PFSK-1 (cell line): Measurements from ENCODE around the gene IL18.

ENCODE experiments used
- FOXP2 ChIP-seq: optimal IDR thresholded peaks from 2 replicates; pipeline ENCODE3; 2011; ENCODE audit warnings: borderline replicate concordance, control low read depth, inconsistent platforms; ENCODE audit not compliant: insufficient read depth; ENCODE audit errors: extremely low read length, extremely low read depth
- POLR2AphosphoS5 ChIP-seq: IDR thresholded peaks from 2 replicates; pipeline ENCODE4 v1.6.1; 2012; ENCODE audit warnings: low read depth, mild to moderate bottlenecking, control low read depth, low read length, moderate library complexity
- SIN3A ChIP-seq: IDR thresholded peaks from 2 replicates; pipeline ENCODE4 v1.6.1; 2012; ENCODE audit warnings: mild to moderate bottlenecking, low read length, moderate library complexity, borderline replicate concordance; ENCODE audit not compliant: insufficient read depth
- TAF1 ChIP-seq: IDR thresholded peaks from 2 replicates; pipeline ENCODE4 v1.6.1; 2012; ENCODE audit warnings: low read length, control low read depth, borderline replicate concordance; ENCODE audit not compliant: insufficient read depth
- TF ChIP-seq, protein P1 (sequence below), 2 experiments: IDR thresholded peaks; 2 replicates each; pipeline versions ENCODE4 v1.6.1 to v1.8.0; 2011 to 2012; ENCODE audit warnings: low read depth in 2 of 2, low read length in 2 of 2, control low read depth in 1 of 2, inconsistent platforms in 1 of 2, mild to moderate bottlenecking in 1 of 2, moderate library complexity in 1 of 2; ENCODE audit not compliant: insufficient read depth in 1 of 2

IL18 gene

DNA sequence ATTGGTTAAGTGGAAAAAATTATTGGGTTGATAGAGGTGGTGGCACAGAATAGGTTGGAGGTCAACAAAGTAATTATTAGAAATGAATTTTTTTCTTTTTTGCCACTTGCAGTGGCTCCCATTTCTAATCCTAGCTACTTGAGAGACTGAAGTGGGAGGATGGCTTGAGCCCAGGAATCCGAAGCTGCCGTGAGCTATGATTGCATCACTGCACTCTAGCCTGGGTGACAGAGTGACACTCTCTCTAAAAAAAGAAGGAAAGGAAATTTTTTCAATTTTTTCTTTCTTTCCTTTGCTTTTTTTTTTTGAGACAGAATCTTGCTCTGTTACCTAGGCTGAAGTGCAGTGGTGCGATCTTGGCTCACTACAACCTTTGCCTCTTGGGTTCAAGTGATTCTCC, 9.3 kb upstream of the IL18 start:
- TF ChIP-seq SIN3A: no peak
- TF ChIP-seq TAF1: no peak
- no peak for TF ChIP-seq FOXP2
- TF ChIP-seq POLR2AphosphoS5: no peak
- TF ChIP-seq, protein P1, sequence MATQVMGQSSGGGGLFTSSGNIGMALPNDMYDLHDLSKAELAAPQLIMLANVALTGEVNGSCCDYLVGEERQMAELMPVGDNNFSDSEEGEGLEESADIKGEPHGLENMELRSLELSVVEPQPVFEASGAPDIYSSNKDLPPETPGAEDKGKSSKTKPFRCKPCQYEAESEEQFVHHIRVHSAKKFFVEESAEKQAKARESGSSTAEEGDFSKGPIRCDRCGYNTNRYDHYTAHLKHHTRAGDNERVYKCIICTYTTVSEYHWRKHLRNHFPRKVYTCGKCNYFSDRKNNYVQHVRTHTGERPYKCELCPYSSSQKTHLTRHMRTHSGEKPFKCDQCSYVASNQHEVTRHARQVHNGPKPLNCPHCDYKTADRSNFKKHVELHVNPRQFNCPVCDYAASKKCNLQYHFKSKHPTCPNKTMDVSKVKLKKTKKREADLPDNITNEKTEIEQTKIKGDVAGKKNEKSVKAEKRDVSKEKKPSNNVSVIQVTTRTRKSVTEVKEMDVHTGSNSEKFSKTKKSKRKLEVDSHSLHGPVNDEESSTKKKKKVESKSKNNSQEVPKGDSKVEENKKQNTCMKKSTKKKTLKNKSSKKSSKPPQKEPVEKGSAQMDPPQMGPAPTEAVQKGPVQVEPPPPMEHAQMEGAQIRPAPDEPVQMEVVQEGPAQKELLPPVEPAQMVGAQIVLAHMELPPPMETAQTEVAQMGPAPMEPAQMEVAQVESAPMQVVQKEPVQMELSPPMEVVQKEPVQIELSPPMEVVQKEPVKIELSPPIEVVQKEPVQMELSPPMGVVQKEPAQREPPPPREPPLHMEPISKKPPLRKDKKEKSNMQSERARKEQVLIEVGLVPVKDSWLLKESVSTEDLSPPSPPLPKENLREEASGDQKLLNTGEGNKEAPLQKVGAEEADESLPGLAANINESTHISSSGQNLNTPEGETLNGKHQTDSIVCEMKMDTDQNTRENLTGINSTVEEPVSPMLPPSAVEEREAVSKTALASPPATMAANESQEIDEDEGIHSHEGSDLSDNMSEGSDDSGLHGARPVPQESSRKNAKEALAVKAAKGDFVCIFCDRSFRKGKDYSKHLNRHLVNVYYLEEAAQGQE (IDR thresholded peaks at IDR 0.05; ENCODE audit: insufficient read depth in 1 of 2, low read depth in 2 of 2, low read length in 2 of 2): no peak

DNA sequence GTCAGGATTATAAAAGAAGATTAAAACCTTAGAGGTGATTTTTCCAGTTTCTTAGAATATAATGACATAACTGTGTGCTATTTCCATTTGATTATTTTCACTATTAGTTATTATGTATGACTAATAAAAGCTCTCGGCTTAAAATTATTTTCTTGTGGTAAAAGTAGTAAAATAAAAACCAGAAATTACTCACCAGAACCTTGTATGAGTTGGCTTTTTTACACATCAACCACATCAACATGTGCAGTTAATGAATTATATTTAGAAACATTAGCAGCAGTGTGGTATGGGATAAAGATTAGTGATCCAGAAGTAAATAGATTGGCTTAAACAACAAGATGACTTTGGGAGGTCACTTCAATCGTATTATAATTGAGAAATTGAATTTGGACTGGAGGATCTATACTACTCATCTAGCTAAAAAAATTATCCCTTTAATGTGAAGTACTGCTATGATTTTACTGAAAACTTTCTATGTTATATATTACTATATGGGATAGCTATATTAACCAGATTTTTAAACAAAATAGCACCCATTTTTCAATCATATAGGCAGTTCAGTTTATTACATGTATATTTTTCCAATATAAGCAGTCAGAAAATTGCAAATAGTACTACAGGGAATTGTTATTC, 8.6 kb upstream of the IL18 start:
- TF ChIP-seq TAF1 (no peak), FOXP2 (no peak), POLR2AphosphoS5 (no peak), SIN3A (no peak)
- TF ChIP-seq, protein P1 (IDR thresholded peaks at IDR 0.05; ENCODE audit: insufficient read depth in 1 of 2, low read depth in 2 of 2, low read length in 2 of 2): no peak

DNA sequence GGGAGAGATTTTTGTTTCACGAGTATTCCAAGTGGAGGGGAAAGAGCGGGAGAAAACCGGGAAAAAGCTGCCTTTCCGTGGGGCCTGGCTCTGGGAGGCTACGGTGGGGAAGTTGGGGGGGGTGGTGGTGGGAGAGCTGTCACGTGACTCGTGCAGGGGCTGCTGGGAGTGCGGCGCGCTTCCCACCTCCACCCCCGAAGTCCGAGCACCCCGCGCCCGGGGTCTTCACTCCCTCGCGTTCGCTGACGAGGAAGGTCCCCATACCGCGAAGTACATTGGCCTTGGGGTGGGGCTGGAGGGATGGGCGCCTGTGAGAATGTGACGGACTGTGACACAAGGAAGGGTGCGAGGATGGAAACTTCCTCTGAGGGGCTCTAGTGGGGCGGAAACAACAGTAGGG, 3.3 kb upstream of the IL18 start, which contains the start of gene TEX12:
Gene TEX12 (plus strand): TSS at position 228 of the 400 bp plus-strand sequence. CDS start 1,897 bp downstream, outside the sequence.
- TF ChIP-seq TAF1 (no peak), SIN3A (no peak), POLR2AphosphoS5 (no peak), FOXP2 (no peak)
- TF ChIP-seq, protein P1 (IDR thresholded peaks at IDR 0.05; ENCODE audit: insufficient read depth in 1 of 2, low read depth in 2 of 2, low read length in 2 of 2): no peak

DNA sequence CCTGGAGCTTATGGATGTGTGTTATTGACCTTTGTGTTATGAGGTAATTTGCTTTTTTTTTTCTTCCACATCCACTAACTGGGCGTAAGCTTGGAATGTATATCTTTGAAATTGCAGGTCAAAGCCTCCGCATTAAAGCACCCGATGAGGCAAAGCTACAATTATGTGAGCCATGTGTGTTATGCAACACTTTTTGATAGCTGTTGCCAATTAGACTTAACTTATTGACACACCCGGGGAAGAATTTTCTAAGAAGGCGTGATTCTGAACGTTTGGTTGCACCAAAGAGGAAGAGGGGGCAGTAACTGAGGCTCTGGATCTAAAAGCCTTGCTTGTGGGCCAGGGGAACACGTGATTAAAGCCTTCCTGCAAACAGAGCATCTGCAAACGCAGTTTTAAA, 2.7 kb upstream of the IL18 start:
- TF ChIP-seq FOXP2 (no peak), TAF1 (no peak), POLR2AphosphoS5 (no peak), SIN3A (no peak)
- TF ChIP-seq, protein P1 (IDR thresholded peaks at IDR 0.05; ENCODE audit: insufficient read depth in 1 of 2, low read depth in 2 of 2, low read length in 2 of 2): no peak
